Thyroid gland (tissue), 4 donors: ENCODE results near the gene COL12A1.
A peak's percentile ranks its signal among the peaks of the same experiment; 100 is the strongest.

Source experiments
- POLR2A ChIP-seq, 2 donors: fragments of 450-650 bp; IDR thresholded peaks; one replicate each; pipeline ENCODE4 v1.6.1; 2017; ENCODE audit warnings: antibody characterized with exemption in 2 of 2, mild to moderate bottlenecking in 2 of 2, moderate library complexity in 1 of 2
- TF ChIP-seq, protein P1 (sequence below), 6 experiments: fragments of 200-600 bp in 3 of 6; fragments of 450-650 bp in 3 of 6; sonication (generic) in 3 of 6; IDR thresholded peaks; one replicate each; pipeline ENCODE4 v1.5.1; 2016 to 2019; ENCODE audit warnings: antibody characterized with exemption in 6 of 6, mild to moderate bottlenecking in 2 of 6, inconsistent platforms in 1 of 6, moderate library complexity in 1 of 6

DNA sequence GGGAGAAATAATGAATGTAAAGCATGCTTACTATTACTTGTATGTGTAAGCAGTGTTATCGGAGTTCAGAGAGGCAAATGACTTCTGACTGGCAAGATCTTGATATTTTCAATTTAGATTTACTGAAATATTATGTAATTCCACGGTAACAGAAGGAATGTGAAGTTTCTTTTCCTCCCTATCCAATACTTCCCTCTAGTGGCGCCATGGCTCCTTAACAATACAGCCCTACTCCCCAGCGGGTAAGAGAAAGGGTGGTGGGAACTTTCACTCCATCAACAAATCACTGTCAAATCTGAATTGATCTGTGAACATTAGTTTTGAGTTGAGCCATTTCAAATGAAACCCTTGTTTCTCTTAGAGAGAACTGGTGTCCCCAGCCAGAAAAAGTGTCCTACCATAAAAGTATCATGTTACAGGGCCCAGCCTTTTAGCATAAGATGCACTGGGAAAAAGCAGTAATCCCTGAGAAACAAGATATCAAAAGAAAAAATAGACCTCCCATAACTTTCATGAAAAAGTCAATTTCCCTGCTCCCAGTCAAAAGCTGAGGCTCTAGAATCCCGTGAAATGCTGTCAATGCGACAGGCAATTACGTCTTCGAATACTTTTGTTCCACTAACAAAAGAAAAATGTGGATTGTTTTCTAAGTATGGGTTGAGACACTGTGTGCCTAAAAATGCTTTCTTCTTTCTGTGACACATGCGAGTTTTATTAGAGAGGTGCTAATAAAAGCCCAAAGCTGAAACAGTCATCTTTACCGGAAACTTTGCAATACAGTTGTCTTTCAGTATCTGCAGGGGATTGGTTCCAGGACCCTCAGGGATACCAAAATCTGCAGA is 24.9 kb upstream of the COL12A1 start:
- TF ChIP-seq, protein P1, sequence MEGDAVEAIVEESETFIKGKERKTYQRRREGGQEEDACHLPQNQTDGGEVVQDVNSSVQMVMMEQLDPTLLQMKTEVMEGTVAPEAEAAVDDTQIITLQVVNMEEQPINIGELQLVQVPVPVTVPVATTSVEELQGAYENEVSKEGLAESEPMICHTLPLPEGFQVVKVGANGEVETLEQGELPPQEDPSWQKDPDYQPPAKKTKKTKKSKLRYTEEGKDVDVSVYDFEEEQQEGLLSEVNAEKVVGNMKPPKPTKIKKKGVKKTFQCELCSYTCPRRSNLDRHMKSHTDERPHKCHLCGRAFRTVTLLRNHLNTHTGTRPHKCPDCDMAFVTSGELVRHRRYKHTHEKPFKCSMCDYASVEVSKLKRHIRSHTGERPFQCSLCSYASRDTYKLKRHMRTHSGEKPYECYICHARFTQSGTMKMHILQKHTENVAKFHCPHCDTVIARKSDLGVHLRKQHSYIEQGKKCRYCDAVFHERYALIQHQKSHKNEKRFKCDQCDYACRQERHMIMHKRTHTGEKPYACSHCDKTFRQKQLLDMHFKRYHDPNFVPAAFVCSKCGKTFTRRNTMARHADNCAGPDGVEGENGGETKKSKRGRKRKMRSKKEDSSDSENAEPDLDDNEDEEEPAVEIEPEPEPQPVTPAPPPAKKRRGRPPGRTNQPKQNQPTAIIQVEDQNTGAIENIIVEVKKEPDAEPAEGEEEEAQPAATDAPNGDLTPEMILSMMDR (IDR thresholded peaks at IDR 0.05), result peak in 5 of 6 experiments; percentile 29 to 66 (median 44)
- TF ChIP-seq POLR2A (IDR thresholded peaks at IDR 0.05), result no peak
